Ramos (cell line): ENCODE data around the gene LIPC.

Source experiments
- in situ Hi-C: fragments of 300-500 bp; cut with MboI; formaldehyde crosslinking; loops from one replicate; pipeline ENCODE4 v1.14.3; 2022; ENCODE audit warnings: low sequenced_read_pairs; ENCODE audit not compliant: unreplicated experiment

The LIPC gene

GRCh38 chr15:58566029-58566428 is 134.2 kb downstream of the LIPC start:
- in situ Hi-C loops, result no loop called here

GRCh38 chr15:58568157-58568571 is 136.4 kb downstream of the LIPC start:
- in situ Hi-C loops, result no loop called here

GRCh38 chr15:58569455-58569854 is 137.7 kb downstream of the LIPC start:
- in situ Hi-C loops, result no loop called here

- in situ Hi-C loops, result no loop called here
Observed at GRCh38 chr15:58571491-58571890, 139.7 kb downstream of the LIPC start.

- in situ Hi-C loops, result no loop called here
Observed at GRCh38 chr15:58572521-58572920, 140.7 kb downstream of the LIPC start.

GRCh38 chr15:58573270-58573669 is 141.5 kb downstream of the LIPC start:
- in situ Hi-C loops, result no loop called here

GRCh38 chr15:58574631-58575030 is 142.8 kb downstream of the LIPC start:
- in situ Hi-C loops, result no loop called here

GRCh38 chr15:58575045-58575786 is 143.4 kb downstream of the LIPC start:
- in situ Hi-C loops, result no loop called here

GRCh38 chr15:58576657-58577056 is 144.9 kb downstream of the LIPC start:
- in situ Hi-C loops, result no loop called here

GRCh38 chr15:58582160-58582559 is 150.4 kb downstream of the LIPC start:
- in situ Hi-C loops, result no loop called here

GRCh38 chr15:58583171-58583908 is 151.5 kb downstream of the LIPC start:
- in situ Hi-C loops, result no loop called here

- in situ Hi-C loops, result no loop called here
Observed at GRCh38 chr15:58584789-58585461, 153.1 kb downstream of the LIPC start.

GRCh38 chr15:58585693-58586443 is 154.1 kb downstream of the LIPC start:
- in situ Hi-C loops, result no loop called here

GRCh38 chr15:58587486-58587885 is 155.7 kb downstream of the LIPC start:
- in situ Hi-C loops, result no loop called here

- in situ Hi-C loops, result no loop called here
Observed at GRCh38 chr15:58588096-58588495, 156.3 kb downstream of the LIPC start.

- in situ Hi-C loops, result no loop called here
Observed at GRCh38 chr15:58589047-58589446, 157.3 kb downstream of the LIPC start.

GRCh38 chr15:58590236-58590635 is 158.4 kb downstream of the LIPC start:
- in situ Hi-C loops, result no loop called here

GRCh38 chr15:58590926-58591325 is 159.1 kb downstream of the LIPC start:
- in situ Hi-C loops, result no loop called here

GRCh38 chr15:58593870-58594269 is 162.1 kb downstream of the LIPC start:
- in situ Hi-C loops, result no loop called here

- in situ Hi-C loops, result no loop called here
Observed at GRCh38 chr15:58594898-58595297, 163.1 kb downstream of the LIPC start.
